H4 (cell line): ENCODE results near the gene C19orf73. TPM values are rescaled to one million over a fixed set of nuclear protein-coding genes. Genes with fewer than 3 reads are reported as not detected.

Source experiments
- DNase-seq: peaks from one replicate; pipeline ENCODE4 v3.0.0-alpha.2; 2015; ENCODE audit warnings: low spot score
- total RNA-seq: library from RNA; depleted of rRNA; stranded (reverse); fragments of >200 nt; shearing (Covaris generic); gene quantifications from 2 replicates; pipeline ENCODE4 v1.2.3, GENCODE V29; 2014; rRNA removed

The C19orf73 gene, protein sequence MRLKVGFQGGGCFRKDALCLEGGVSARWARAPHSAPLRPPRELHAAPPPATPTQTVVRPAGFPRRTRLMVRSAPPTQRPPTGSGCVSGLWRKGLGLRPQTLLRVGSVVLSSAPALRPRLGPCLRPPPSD
- 0.80 and 7.3 TPM in 2 replicates for total RNA-seq

DNA sequence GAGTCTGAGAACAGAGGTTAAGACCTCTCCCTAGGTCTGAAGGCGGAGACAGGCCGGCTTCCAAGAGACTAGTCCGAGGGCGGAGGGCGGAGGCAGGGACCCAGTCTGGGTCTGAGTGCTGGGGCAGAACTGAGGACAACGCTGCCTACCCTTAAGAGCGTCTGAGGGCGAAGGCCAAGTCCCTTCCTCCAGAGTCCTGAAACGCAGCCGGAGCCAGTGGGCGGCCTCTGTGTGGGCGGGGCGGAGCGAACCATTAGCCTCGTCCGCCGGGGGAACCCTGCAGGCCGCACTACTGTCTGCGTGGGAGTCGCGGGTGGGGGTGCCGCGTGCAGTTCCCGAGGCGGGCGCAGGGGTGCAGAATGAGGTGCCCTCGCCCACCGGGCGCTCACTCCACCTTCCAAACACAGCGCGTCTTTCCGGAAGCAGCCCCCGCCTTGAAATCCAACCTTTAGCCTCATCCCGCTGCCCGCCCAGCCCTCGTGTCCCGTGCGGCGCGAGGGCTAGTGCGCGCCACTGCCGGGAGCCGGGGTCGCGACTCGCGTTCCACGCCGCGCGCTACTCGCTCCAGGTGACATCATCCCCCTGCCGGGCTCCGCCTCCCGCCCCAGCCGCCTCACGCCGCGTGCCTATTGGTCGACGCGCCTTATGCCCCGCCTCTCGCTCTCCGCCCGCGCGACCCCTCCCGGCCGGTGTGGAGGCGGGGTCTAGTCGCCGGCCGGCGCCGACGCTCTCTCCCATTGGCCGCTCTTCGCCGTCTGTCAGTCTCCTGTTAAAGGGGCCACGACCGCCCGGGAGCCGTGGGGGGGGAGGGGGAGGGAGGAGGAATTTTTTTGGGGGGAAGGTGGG is at the start of gene C19orf73:
TSS of gene C19orf73 (minus strand) at position 579 of the 846 bp plus-strand sequence. CDS start at position 458, 121 bp downstream.
- peak; percentile 94 for DNase-seq

DNA sequence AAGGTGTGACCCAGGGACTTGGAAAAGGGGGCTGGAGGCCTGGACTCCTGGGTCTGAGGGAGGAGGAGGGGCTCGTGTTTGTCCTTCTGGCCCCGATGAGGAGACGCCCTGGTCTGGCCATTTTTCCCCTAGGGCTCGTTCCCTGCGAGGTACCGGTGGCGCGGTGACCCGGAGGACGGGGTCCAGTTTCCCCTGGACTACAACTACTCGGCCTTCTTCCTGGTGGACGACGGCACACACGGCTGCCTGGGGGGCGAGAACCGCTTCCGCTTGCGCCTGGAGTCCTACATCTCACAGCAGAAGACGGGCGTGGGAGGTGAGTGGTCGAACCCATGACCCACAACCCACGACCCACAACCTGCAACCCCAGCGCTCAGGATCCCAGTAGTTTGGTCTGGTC is 49.5 kb upstream of the C19orf73 start:
- DNase-seq, result no peak

DNA sequence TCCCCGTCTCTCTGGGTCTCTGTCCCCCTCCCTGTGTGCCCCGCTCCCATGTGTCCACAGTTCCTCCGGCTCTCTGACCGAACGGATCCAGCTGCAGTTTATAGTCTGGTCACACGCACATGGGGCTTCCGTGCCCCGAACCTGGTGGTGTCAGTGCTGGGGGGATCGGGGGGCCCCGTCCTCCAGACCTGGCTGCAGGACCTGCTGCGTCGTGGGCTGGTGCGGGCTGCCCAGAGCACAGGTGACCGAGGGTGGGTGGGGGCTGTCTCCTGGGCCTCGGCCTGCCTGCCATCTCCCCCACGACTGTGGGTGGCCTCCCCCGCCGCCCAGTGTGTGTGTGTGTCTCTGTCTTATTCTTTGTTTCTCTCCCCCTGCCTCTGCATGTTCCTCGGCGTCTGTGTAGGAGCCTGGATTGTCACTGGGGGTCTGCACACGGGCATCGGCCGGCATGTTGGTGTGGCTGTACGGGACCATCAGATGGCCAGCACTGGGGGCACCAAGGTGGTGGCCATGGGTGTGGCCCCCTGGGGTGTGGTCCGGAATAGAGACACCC is 49.0 kb upstream of the C19orf73 start:
- DNase-seq, result no peak

DNA sequence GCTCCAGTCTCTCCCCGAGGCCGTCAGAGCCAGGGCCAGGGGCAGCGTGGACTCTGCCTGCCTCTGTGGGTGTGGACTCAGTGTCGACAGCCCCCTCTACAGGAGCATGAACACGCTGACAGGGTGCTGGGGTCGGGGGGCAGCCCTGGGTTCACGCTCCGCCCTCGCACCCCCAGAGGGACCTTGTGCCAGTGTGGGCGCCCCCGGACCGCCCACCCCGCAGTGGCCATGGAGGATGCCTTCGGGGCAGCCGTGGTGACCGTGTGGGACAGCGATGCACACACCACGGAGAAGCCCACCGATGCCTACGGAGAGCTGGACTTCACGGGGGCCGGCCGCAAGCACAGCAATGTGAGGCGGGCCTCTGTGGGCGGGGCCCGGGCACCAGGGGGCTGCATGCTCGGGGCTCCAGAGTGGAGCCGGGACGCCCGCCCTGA is 46.9 kb upstream of the C19orf73 start:
- no peak for DNase-seq

DNA sequence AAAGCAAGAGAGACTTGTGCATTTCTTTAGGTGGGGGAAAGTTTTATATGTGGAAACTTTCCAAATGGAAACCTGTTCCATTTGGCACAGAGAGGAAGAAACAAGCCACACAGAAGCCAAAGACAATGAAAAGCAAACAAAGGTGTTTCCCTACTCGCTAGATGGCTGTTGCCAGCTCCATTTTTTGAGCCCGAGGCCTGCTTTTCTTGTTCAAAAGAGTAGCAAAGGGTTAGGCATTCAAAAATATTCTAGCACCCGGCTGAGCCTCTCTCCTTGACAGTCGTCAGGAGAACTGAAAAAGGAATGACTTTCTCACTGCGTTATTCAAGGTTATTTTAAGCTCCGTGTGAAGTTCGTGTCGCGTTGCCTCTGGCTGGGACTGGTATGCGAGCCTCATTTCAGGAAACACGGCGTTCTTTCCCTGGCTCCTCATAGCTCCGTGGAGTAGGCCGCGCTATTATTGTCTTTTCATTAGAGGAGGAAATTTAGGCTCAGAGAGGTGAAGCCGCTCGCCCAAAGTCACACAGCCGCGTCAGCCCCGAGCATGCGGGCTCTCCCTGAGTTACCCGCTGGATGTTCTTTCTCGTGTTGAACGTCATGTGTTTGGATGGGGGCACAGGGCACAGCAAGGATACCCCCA is 46.3 kb upstream of the C19orf73 start:
- no peak for DNase-seq

DNA sequence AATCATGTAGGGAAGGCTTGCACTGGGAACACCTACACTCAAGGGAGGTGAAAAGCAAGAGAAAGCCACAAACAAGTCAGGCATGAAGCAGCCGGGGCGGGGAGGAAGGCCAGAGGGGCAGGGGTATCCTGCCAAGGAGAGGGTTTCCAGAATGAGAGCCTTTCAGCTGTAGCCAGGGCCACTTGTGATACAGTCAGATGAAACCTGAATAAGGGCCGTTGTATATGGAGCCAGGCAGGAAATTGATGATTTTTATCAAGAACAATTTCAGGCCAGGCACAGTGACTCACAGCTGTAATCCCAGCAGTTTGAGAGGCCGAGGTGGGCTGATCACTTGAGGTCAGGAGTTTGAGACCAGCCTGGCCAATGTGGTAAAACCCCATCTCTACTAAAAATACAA is 43.0 kb upstream of the C19orf73 start:
- no peak for DNase-seq

DNA sequence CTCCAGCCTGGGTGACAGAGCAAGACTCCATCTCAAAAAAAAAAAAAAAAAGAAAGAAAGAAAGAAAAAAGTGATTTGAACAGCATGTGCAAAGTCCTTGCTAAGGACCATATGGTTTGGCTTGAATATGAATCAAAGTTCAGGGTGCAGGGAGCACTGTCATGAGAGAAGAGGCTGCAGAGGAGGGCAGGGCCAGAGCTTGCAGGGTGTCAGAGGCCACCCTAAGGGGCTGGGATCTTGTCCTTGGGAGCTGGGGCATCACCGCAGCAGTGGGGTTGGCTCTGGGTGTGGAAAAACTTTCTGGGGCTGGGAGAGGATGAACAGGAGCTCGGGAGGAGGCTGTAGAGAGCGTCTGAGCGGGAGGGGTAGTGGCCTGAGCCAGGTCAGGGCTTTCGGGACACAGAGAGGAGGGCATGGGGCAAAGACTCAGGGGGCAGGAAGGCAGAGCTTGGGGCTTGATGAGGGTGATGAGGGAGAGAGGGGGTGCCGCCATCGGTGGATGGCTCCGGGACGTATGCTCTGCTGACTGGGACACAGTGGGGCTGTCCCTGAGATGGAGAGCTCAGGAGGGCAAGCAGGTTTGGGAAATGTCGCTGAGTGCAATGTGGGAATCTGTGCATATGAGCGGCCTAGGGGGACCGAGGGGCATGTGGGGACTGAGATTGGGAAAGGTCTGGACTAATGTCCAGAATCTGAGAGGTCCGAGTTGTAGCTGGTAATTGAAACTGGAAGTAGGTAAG is 41.7 kb upstream of the C19orf73 start:
- no peak for DNase-seq

DNA sequence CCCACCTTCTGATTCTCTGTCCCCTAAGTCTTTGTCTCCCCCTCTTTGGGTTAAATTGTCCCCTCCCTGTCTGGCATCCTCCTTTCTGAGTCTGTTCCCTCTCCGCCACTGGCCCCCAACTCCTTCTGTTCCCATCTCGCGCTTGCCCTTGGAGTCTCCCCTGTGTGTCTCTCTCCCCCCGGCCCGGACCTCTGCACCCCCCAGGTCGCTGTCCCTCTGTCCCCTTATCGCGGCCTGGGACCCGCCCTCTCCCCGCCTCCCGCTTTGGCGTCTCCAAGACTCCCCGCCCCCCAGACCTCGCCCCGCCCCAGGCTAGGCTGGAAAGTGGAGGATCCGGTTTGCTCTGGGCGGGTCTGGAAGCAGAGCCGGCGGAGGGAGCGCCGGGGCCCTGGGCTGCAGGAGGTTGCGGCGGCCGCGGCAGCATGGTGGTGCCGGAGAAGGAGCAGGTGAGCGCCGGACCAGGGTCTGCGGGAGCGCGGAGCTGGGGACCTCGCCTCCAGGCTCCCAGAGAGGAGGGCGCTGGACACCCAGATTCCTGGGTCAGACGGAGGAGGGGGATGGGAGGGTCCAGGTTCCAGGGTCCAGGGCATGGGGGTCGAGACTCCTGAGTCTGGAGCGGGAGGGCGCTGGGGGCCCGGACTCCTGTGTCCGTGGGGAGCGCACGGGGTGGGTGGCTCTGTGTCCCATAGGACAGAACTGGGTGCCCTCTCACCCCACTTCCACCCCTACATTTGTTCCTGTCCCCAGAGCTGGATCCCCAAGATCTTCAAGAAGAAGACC is 38.7 kb upstream of the C19orf73 start, which contains the start of gene TRPM4:
TSS of gene TRPM4 (plus strand) at position 348 of the 780 bp plus-strand sequence. CDS start at position 423, 75 bp downstream.
- DNase-seq, result peak; percentile 75

DNA sequence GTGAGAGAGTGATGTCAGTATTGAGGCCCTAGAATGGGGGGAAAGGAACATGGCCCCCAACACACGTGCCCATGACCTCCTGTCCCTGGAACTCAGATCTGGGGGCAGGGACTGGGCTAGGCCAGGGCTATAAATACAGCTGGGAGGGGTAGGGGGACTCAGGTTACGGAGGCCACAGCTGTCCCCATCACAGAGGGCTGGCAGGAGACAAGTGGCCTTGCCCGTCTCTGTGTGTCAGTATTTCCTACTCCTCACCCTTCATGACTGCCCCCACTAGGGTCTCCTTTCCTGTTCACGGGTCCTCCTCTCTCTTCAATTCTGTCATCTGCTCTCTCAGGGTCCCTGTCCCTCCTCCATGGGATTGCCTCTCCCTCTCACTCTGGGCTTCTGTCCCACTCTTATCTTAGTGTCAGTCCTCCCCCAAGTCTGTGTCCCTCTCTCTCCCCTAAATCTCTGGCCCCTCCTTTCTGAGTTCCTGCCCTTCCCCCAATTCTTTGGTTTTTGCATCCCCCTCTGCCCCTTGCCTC is 36.9 kb upstream of the C19orf73 start:
- DNase-seq, result no peak

DNA sequence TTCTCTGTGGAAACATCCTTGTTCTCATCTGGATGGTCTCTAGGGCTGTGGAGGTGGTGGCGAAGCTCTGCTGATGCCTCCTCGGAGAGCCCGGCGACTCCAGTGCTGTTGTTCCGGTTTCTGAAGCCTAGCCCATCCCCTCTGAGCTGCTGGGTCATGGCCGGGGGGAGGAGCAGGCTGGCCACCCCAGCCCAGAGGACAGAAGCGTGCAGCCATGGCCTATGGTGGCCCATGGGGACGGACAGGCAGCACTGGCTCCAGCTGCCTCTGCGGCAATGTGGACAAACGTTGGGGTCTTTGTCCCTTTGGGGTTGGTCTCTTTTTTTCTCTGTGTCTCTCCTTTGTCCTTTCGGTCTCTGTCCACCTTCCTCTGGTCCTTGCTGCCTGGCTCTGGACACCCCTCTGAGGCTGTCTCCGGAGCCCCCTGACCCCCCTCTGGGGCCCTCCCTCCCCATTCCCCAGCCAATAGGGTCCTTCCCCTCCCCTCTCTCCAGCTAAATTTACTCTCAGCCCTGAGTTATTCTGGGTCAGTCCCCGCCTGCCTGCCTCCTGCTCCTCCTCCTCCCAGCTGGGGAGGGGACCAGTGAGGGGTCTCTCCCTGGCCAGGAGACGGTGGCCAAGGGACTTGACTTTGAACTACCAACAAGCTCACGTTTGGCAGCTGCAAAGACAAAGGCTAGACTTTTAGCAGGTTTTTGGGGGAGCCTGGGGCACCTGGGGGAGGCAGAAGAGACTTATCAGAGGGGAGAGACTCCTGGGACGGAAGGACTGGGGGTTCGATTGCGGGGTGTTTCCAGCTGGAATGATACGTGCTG is 36.3 kb upstream of the C19orf73 start, which contains the start of gene HRC:
TSS of gene HRC (minus strand) at position 392 of the 815 bp plus-strand sequence. CDS start at position 233, 159 bp downstream.
- DNase-seq, result no peak

DNA sequence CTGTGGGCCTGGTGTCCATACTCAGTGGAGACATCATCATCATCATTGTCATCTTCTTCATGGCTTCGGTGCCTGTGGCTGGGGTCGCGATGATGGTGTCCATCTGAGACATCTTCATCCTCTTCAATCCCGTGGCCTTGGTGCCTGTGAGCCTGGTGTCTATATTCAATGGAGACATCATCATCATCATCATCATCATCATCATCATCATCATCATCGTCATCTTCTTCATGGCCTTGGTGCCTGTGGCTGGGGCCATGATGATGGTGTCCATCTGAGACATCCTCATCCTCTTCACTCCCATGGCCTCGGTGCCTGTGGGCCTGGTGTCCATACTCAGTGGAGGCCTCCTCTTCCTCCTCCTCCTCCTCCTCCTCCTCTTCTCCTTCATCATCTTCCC is 35.3 kb upstream of the C19orf73 start:
- DNase-seq, result no peak

DNA sequence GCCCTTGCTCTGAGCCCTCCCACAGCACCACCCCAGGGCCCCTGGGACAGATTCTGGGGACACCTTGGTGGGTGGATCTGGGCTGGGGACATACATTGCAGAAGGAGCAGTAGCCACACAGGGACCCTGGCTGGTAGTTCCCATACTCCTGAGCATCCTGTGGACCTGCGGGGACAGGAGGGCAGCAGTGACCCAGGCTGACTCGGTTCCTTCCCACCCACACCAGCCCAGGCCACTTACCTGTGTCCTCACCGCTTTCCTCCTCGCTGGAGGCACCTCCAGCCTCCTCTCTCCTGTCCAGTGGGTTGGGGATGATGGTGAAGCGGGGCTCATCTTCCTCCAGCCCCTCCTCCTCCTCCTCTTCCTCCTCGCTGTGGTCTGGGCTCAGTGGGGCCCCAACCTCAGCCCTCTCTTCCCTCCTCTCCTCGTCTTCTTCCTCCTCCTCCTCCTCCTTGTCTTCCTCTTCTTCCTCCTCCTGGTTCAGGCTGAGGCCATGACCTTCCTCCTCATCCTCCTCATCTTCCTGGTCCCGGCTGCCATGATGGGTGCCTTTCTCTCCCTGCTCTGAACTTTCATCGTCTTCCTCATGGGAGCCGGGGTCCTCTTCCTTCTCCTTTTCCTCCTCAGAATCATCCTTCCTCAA is 34.3 kb upstream of the C19orf73 start:
- no peak for DNase-seq

DNA sequence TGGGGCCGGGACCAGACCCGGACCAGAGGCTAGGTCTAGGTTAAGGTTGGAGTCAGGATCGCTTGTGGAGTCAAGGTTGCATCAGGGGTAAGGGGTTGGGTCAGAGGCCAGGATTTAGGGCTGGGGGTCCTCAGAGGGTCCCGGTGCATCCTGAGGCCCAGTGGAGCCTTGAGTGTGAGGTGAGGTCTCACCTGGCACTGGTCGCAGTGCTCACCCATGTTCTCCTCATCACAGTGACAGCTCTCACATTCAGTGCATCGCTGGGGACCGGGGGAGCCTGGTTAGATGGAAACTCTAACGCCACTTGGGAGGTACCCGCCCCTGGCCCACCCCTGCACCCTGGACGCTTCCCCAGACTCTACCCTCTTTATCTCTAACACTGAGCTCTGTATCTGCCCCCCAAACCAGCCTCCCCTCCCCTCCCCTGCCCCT is 33.2 kb upstream of the C19orf73 start:
- DNase-seq, result no peak

DNA sequence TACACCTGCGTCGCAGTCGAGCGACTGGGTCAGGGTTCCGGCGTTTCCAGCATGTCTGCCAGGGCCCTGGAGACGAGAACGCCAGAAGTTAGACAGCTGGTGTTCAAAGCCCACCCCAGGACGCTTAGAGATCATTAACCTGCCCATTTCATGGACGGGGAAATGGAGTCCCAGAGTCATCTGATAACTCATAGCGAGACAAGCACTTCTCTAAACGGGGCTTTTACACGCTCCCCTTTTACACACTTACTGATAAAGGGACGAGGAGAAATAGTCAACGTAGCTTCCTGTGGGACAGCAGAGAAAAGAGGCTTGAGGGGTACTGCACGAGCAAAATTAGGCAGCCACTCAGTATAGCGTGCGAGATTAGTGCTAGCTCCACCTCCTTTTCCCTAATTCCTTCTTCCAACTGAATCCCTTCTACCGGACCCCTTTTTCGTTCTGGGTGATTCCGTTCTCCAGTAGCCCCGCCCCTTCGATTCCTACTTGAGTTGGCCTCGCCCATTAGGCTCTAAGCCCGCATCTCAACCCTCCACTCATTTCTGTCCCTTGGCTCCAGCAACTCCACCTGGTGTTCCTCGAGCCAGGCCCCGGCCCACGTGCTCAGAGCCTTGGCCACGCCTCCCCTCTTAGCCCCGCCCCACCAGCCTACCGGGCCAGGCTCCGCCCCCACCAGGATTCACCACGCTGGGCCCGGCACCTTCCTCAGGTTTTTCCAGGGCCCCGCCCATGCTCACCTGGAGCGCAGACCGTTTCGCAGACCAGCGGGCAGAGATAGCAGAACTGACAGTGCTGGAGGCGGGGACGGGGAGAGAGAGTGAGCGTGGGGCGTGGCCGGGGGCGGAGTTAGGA is 32.5 kb upstream of the C19orf73 start:
- peak; percentile 33 for DNase-seq

DNA sequence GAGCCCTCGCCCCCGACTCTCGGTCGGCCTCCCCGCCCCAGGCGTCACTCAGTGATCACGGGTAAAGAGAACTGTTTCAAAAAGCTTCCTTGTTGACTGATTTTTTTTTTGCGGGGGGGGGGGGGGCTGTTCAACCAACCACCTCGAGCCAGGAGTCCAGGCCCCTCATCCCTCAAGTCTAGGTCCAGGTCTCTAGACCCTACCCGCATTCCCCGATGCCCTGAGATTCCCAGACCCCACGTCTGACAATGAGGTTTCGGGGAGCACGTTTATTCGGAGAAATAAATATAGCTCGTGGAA is 32.0 kb upstream of the C19orf73 start:
- no peak for DNase-seq

DNA sequence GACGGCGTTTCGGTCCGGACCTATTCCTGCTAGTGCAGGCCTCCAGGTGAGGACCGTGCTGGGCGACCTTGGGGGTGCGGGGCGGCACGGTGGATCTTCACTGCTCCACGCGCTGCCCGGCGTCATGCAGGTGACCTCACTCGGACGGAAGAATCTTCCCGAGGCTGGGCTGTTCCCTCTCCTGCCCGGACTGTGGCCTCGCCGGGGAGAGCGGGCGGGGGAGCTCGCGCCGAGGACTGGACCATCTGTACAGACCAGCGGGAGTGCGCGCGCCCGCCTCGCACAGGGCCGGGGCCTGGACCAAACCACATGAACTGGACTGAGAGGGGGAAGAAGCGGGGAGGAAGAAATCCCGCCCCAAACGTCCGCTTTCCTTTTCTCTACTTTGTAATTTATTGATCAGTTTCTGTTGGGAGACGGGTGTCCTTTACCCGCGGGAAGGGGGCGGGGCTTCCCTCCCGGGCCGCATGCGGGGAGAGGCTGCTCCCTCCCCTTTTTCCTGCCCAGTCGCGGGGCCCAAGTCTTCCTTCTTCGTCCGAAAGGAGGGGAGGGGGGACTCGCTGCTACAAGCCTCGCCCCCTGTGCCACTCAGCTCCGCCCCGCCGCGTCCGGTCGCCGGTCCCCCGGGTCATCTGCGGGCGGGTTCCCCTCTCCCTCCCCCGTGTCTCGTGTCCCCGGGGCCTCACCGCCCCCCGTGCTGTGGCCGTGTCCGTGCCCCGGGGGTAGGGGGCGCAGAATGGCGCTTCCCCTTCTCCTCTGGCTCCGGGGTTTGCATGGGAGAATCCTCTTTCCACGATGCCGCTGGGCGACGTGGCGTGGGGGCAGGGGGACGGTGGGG is 31.4 kb upstream of the C19orf73 start:
- DNase-seq, result peak; percentile 79

DNA sequence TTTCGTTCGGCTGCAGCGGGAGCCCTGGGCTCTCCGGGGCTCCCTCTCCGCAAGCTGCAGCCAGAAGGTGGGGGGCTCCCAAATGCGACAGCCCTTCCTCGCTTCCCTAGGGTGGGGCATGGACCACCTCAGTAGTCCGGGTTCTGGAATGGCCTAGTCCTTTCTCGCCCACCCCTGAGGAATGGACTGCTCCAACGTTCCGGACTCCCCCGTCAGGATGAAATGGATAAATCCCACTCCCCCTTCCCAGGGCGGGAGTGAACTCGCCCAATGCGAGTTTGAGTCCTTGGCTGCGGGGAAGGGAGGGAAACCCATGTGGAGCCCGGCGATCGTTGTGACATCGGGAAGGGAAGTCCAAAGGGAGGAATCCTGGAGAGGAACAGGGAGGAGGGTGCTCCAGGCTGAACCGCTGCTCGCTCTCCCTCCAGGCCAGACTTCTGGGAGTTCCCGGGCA is 30.7 kb upstream of the C19orf73 start:
- peak; percentile 75 for DNase-seq
